Stimulated activated CD8-positive, alpha-beta memory T cell treated with anti-CD3 and anti-CD28 coated beads, Interleukin-15, amount 100 ng/mL, for 1 hour (primary cell): ENCODE data around the gene MBNL3.

ENCODE experiments used
- DNase-seq: peaks from one replicate; pipeline ENCODE4 v3.0.0-alpha.2; 2020; ENCODE audit warnings: low read depth

MBNL3 gene

DNA sequence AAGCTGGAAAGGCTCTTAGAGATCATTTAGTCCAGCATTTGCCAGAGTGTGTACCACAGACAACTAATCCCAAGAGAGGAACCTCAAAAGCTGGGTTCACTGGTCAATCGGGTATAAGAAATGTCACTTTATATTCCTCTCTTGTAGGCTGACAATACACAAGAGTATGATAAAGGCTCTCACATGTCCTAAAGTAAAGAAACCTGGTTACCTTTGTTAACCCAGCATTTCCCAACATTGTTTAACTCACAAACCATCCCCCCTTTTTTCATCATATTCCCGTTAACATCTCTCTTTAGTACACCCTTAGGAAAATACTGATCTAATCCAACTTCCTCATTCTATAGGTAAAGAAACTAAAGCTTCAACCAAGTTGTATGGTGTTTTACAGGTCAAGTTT is 74.4 kb downstream of the MBNL3 start:
- no peak for DNase-seq

DNA sequence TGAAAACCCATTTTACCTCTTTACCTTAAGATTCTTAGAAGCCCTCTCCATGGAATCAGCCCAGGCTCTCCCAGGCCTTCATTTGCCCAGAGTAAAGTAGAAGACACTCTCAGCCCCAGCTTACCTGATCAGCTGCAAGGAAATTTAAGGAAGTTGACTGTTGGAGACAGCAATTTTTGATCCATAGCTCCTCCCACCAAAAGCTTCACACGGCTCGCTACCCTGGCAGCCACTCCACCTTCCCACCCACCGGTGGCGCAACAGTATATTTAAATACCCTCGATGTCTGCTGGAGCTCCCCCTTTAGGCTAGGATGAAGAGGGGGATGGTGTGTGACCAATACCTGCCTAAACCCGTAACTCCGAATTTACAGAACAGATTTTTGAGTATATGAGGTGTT is 75.4 kb downstream of the MBNL3 start:
- no peak for DNase-seq

DNA sequence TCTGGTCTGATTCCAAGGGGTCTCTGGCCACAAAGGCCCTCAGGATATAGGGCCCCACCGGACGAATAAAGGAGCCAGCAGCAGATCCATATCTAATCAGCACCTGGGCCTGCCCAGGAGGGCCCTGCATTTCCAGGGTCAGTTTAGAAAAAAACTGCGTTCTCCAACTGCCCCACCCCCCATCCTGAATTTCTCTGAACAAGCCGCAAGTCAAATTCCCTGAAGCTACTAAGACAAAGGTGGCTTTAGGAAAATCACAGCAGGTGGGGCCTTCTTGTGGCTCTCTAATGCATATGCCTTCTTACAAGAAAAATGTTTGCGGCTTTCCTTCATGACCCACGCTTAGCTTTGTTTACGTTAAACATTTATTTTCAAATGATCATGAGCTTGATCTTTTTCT is 76.6 kb downstream of the MBNL3 start:
- DNase-seq: no peak

GRCh38 chrX:132411310-132411977 is 77.4 kb downstream of the MBNL3 start:
- DNase-seq: no peak

DNA sequence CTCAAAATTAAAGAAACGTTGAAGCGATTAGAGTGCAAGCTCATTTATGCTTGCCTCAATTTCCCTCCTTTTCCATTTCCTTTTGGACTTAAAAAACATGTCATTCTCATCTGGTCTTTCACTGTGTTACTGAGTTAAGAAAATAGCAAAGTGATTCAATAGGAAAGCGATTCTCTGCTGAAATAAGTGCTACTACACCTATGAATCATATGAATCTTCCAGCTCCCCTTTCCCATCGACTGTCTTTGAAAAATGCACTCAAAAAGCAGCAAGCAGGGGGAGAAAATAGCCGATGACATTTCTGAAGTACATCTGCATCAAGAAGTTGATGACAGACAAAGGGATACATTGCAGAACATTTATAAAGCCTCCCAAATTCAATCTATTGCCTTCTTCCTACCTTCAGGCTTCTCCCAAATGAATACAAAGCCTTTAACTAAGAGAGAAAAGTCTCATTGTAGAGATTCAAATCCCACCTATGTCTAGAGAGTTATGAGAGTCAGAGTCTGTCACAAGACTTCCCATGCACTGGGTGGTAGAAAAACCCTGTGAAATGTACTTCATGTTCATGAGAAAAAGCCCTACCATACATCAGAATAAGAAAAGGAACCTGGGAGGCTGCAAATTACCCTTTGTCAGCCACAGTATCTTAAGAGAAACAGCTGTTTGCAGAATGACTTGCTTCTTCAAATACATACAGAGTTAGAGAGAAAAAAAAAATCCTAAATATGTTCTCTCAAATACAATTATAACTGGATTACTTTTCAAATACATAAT is 78.9 kb downstream of the MBNL3 start:
- no peak for DNase-seq

GRCh38 chrX:132407691-132408090 is 81.1 kb downstream of the MBNL3 start:
- no peak for DNase-seq

GRCh38 chrX:132406106-132406505 is 82.7 kb downstream of the MBNL3 start:
- DNase-seq: no peak

GRCh38 chrX:132404266-132404665 is 84.6 kb downstream of the MBNL3 start:
- no peak for DNase-seq

GRCh38 chrX:132401935-132402334 is 86.9 kb downstream of the MBNL3 start:
- DNase-seq: no peak

DNA sequence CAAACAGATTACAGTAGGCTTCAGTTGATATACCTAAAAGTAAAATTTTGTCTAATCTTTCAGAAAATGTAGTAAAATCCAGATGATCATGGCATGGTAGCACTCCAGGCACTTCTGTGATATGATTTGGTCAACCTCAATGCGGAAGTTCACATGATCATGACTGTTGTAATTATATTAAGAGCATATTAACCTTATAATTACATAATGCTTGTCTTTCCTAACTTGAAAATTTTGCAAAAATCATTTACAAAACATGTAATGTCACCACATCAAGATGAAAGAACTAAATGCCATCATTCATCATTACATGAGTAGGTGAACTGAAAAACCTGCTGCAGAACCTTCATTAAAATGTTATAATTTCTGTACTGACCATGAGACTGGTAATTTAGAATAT is 88.1 kb downstream of the MBNL3 start:
- DNase-seq: no peak

DNA sequence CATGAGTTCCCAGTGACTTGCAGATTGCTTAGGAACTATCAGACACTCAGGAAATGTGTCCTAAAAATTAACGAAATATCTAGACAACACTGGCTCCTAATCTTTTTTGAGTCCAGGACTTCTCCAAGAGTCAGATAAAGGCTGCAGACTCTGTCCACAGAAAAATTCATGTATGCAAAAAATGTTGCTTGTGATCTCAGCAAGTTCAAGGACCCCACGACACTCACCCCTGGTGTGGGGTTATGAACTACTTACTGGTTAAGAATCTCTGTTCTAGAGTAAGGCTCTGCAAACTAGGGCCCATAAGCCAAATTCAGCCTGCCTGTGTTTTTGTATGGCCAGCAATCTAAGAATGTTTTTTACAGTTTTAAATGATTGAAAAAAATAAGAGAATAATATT is 93.2 kb downstream of the MBNL3 start:
- DNase-seq: no peak

DNA sequence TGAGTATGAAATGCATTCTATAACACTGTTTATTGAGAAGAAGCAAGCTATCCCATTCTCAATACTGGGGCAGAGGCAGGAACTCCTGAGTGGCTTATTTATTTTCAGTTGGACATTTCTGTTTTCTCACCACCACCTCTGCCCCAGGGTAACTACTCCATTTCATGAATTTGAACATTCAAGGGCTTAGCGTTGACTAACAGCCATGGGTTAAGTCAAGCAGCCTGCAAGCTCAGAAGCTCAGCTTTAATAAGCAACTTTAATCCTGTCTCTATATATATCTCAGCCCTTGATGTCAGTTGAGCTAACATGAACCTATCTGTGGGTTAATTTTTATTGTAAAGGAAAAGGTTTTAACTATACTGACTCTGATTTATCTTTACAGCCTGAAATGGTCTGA is 93.8 kb downstream of the MBNL3 start:
- DNase-seq: no peak

GRCh38 chrX:132394591-132394990 is 94.2 kb downstream of the MBNL3 start:
- DNase-seq: no peak

- DNase-seq: no peak
Measured at GRCh38 chrX:132393992-132394391, 94.8 kb downstream of the MBNL3 start.

- DNase-seq: no peak
Measured at GRCh38 chrX:132393485-132393884, 95.4 kb downstream of the MBNL3 start.

DNA sequence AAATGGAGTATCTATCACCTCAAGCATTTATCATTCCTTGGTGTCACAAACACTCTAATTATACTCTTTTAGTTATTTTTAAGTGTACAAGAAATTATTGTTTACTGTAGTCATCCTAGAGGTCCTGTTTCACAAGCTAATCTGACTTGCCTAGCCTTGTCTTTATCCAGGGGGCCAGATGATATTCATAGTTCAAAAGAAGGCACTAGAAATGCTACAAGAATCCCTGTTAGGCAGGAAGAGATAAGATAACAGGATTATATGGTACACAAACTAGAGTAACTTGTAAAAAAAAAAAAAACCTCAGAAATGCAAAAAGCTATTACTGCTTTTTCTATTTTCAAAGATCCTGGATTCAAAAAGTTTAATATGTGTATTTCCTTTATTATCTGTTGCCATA is 95.8 kb downstream of the MBNL3 start:
- DNase-seq: no peak

DNA sequence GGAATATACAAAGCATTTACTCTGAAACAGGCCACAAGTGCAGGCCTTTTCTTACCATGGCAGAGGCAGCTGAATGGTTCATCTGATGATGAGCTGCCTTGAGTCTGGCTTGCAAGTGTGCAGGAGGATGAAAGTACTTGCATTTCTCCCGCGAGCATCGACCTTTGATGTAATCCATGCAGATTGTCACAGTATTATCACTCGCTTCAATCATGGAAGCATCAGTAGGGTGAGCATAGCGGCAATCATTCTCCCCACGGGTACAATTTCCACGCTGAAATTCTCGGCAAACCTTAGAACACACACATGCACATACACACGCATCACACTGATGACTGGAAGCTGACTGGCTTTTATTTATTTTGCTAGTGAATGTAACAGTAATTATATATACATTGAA is 98.0 kb downstream of the MBNL3 start:
- no peak for DNase-seq

- no peak for DNase-seq
Measured at GRCh38 chrX:132389480-132389879, 99.4 kb downstream of the MBNL3 start.

DNA sequence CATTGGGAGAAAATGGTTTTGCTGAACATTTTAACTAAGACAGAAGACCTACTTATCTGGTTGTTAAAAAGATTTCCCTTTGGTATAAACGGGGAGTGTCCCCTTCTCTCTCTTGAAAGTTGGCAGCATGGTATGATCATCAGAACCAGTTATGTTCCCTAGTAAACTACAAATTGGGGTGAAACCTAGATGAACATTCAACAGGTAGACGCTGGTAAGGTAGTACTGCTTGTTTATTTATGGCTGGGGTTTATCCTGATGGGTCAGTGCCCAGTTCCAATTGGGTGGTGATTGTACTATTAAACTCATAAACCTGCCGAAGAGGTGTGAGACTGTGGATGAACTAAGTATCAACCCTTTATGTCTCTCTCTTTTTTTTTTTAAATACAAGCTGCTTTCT is 100.5 kb downstream of the MBNL3 start:
- no peak for DNase-seq

DNA sequence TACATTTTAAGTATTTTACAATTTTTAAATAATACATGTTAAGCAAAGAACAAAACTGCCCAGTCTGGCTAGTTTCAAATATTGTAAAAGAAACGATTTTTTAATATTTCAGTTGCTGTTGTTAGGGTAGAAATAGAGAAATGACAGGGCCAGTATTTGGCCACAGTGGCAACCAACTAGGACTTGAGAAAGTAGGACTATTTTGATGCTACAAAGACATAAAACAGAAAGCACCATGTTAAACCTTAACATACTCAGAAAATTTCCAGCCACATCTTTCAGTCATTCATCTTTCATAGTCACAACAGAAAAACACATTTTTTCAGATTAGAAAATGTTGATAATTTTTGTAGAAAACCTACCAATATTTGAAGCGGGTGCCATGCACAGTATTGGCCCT is 104.5 kb downstream of the MBNL3 start:
- DNase-seq: no peak

- DNase-seq: no peak
Measured at GRCh38 chrX:132382068-132382467, 106.8 kb downstream of the MBNL3 start.

GRCh38 chrX:132378281-132378680 is 110.6 kb downstream of the MBNL3 start:
- DNase-seq: no peak

GRCh38 chrX:132375941-132376340 is 112.9 kb downstream of the MBNL3 start:
- no peak for DNase-seq

DNA sequence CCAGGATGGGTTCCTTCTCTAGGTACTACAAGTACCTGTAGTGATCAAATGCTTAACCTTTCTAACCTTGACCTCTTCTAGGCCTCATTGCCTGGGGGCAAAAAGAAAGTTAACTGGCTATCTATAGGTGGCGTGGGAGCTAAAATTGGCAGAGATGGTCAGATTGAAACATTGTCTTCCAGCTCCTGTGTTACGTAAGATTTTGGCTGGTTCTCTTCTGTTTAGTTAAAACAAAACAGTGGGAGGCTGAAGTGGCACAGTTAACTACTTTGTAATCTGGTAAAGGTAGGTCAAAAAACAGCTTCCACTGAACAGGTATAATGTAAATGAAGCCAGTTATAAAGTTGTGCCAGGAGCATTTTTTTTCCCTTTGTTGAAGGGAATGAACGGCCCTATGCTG is 115.2 kb downstream of the MBNL3 start:
- no peak for DNase-seq
